Stimulated activated naive B cell treated with anti-CD40 and anti-IgM and Interleukin-4, amounts not matched to agents 10 μg/mL and 1 μg/mL and 100 μg/mL, for 72 hours (primary cell): ENCODE measurements around the gene ACSM5.
"Not testable (repeated sequence)": the region's sequence is repeated elsewhere in the genome, so short reads cannot be mapped to it uniquely, and the experiment has no call there.

Experiments used
- ATAC-seq, 2 donors: fragments of 150-1000 bp; cut with Tn5 transposase; replicated peaks; 2 replicates each; pipeline ENCODE4 v1.10.0; 2021; ENCODE audit warnings: moderate library complexity in 1 of 2
- DNase-seq: peaks from one replicate; pipeline ENCODE4 v3.0.0; 2021
- H3K27ac Mint-ChIP-seq: one replicate; pipeline ENCODE4 v1.8.0; 2022; ENCODE audit warnings: mild to moderate bottlenecking, mixed read lengths
- H3K27me3 Mint-ChIP-seq, 2 donors: one replicate each; pipeline ENCODE4 v1.8.0; 2022; ENCODE audit warnings: mixed read lengths in 2 of 2
- H3K36me3 Mint-ChIP-seq, 2 donors: one replicate each; pipeline ENCODE4 v1.8.0; 2022; ENCODE audit warnings: mixed read lengths in 2 of 2, mild to moderate bottlenecking in 1 of 2
- H3K4me1 Mint-ChIP-seq, 2 donors: one replicate each; pipeline ENCODE4 v1.8.0; 2022; ENCODE audit warnings: mixed read lengths in 2 of 2, mild to moderate bottlenecking in 1 of 2
- H3K4me3 Mint-ChIP-seq, 2 donors: one replicate each; pipeline ENCODE4 v1.8.0; 2022; ENCODE audit warnings: mild to moderate bottlenecking in 2 of 2, mixed read lengths in 2 of 2, moderate library complexity in 1 of 2
- H3K9me3 Mint-ChIP-seq, 2 donors: one replicate each; pipeline ENCODE4 v1.8.0; 2022; ENCODE audit warnings: mixed read lengths in 2 of 2, mild to moderate bottlenecking in 1 of 2

The ACSM5 gene

GRCh38 chr16:20451364-20451763 lies 42.0 kb downstream of the ACSM5 start, which contains the start of gene ACSM2A:
TSS of gene ACSM2A (plus strand) at chr16:20451521. CDS start at chr16:20460115, 8,594 bp downstream.
- H3K4me3 Mint-ChIP-seq, H3K36me3 Mint-ChIP-seq, H3K4me1 Mint-ChIP-seq, ATAC-seq, H3K9me3 Mint-ChIP-seq, DNase-seq, H3K27ac Mint-ChIP-seq, H3K27me3 Mint-ChIP-seq: not testable (repeated sequence)

- H3K36me3 Mint-ChIP-seq, ATAC-seq, H3K4me3 Mint-ChIP-seq, H3K9me3 Mint-ChIP-seq, H3K27me3 Mint-ChIP-seq, H3K4me1 Mint-ChIP-seq, H3K27ac Mint-ChIP-seq, DNase-seq: not testable (repeated sequence)
Measured at GRCh38 chr16:20453633-20454032, 44.3 kb downstream of the ACSM5 start.

- not testable (repeated sequence) for H3K27ac Mint-ChIP-seq, H3K4me3 Mint-ChIP-seq, H3K4me1 Mint-ChIP-seq, DNase-seq, H3K9me3 Mint-ChIP-seq, ATAC-seq, H3K27me3 Mint-ChIP-seq, H3K36me3 Mint-ChIP-seq
Measured at GRCh38 chr16:20459227-20459626, 49.9 kb downstream of the ACSM5 start.

GRCh38 chr16:20460313-20460712 lies 51.0 kb downstream of the ACSM5 start:
- not testable (repeated sequence) for H3K4me1 Mint-ChIP-seq, H3K36me3 Mint-ChIP-seq

GRCh38 chr16:20468954-20469353 lies 59.6 kb downstream of the ACSM5 start:
- H3K9me3 Mint-ChIP-seq = peaks cover 7 to 12% of the 10 kb centered on the region in 2 donors
- not testable (repeated sequence) for H3K36me3 Mint-ChIP-seq, DNase-seq, H3K27me3 Mint-ChIP-seq, H3K27ac Mint-ChIP-seq, ATAC-seq, H3K4me3 Mint-ChIP-seq, H3K4me1 Mint-ChIP-seq

More at GRCh38 chr16:20460313-20460712, 51.0 kb downstream of the ACSM5 start:
- not testable (repeated sequence) for H3K9me3 Mint-ChIP-seq, ATAC-seq, DNase-seq, H3K27me3 Mint-ChIP-seq, H3K4me3 Mint-ChIP-seq, H3K27ac Mint-ChIP-seq

GRCh38 chr16:20469930-20470329 lies 60.6 kb downstream of the ACSM5 start:
- H3K36me3 Mint-ChIP-seq, DNase-seq, H3K9me3 Mint-ChIP-seq, H3K4me1 Mint-ChIP-seq, H3K4me3 Mint-ChIP-seq, ATAC-seq, H3K27ac Mint-ChIP-seq: not testable (repeated sequence)
- H3K27me3 Mint-ChIP-seq = peaks cover 6 to 11% of the 10 kb centered on the region in 2 donors

- not testable (repeated sequence) for H3K36me3 Mint-ChIP-seq, H3K9me3 Mint-ChIP-seq, H3K4me3 Mint-ChIP-seq, ATAC-seq, H3K4me1 Mint-ChIP-seq, DNase-seq, H3K27ac Mint-ChIP-seq
- peaks cover 6 to 11% of the 10 kb centered on the region in 2 donors for H3K27me3 Mint-ChIP-seq
Measured at GRCh38 chr16:20470732-20471131, 61.4 kb downstream of the ACSM5 start.

GRCh38 chr16:20477188-20477744 lies 67.9 kb downstream of the ACSM5 start:
- H3K9me3 Mint-ChIP-seq, H3K36me3 Mint-ChIP-seq, H3K4me1 Mint-ChIP-seq, ATAC-seq, H3K27ac Mint-ChIP-seq, H3K4me3 Mint-ChIP-seq, DNase-seq: not testable (repeated sequence)
- H3K27me3 Mint-ChIP-seq = peaks cover 6 to 18% of the 10 kb centered on the region in 2 donors

GRCh38 chr16:20483989-20484388 lies 74.7 kb downstream of the ACSM5 start:
- H3K27me3 Mint-ChIP-seq, H3K27ac Mint-ChIP-seq, H3K36me3 Mint-ChIP-seq, H3K4me3 Mint-ChIP-seq, DNase-seq, H3K9me3 Mint-ChIP-seq, ATAC-seq, H3K4me1 Mint-ChIP-seq: not testable (repeated sequence)

- H3K9me3 Mint-ChIP-seq = peaks cover 0 to 4% of the 10 kb centered on the region in 2 donors
- H3K27ac Mint-ChIP-seq = no peak overlapping the region
- H3K27me3 Mint-ChIP-seq = peaks cover 5 to 7% of the 10 kb centered on the region in 2 donors
- no peaks in the 10 kb centered on the region for H3K4me1 Mint-ChIP-seq
- H3K4me3 Mint-ChIP-seq = no peak overlapping the region
- ATAC-seq = no peak
- DNase-seq = no peak
- H3K36me3 Mint-ChIP-seq = no peaks in the 10 kb centered on the region
Measured at GRCh38 chr16:20484726-20485125, 75.4 kb downstream of the ACSM5 start.

GRCh38 chr16:20485408-20485807 lies 76.1 kb downstream of the ACSM5 start:
- peaks cover 0 to 7% of the 10 kb centered on the region in 2 donors for H3K27me3 Mint-ChIP-seq
- ATAC-seq (no peak), DNase-seq (no peak)
- no peak overlapping the region for H3K27ac Mint-ChIP-seq
- peaks cover 0 to 4% of the 10 kb centered on the region in 2 donors for H3K9me3 Mint-ChIP-seq
- no peaks in the 10 kb centered on the region for H3K36me3 Mint-ChIP-seq
- no peaks in the 10 kb centered on the region for H3K4me1 Mint-ChIP-seq
- no peak overlapping the region for H3K4me3 Mint-ChIP-seq
